HG02798 (cell line): ENCODE data around the gene ASF1A.

Experiments
- ATAC-seq: cut with Tn5 transposase; IDR thresholded peaks from one replicate; pipeline ENCODE4 v1.9.1; 2021; ENCODE audit warnings: mild to moderate bottlenecking; ENCODE audit not compliant: unreplicated experiment, poor library complexity

Gene ASF1A

DNA sequence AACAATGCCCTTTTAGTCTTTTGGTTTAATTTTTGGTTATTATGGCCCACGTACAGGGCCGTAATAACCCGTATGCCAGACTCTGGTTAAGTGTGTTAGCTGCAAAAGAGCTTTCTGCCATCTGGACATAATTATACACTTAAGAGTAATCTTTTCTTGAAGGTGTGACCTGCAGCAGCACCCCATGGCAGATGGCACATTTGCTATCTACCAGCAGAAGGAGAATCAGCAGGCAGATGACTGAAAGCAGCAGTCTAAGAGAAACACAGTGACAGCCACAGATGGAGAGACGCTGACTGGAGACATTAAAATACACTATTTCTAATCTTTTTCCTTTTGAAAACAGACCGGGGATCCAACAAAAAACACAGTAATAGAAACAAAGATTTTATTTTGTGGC lies 18.7 kb downstream of the ASF1A start:
- ATAC-seq: no peak

GRCh38 chr6:118913161-118913560 lies 19.2 kb downstream of the ASF1A start:
- no peak for ATAC-seq

- ATAC-seq: no peak
Measured at GRCh38 chr6:118914598-118914997, 20.6 kb downstream of the ASF1A start.

DNA sequence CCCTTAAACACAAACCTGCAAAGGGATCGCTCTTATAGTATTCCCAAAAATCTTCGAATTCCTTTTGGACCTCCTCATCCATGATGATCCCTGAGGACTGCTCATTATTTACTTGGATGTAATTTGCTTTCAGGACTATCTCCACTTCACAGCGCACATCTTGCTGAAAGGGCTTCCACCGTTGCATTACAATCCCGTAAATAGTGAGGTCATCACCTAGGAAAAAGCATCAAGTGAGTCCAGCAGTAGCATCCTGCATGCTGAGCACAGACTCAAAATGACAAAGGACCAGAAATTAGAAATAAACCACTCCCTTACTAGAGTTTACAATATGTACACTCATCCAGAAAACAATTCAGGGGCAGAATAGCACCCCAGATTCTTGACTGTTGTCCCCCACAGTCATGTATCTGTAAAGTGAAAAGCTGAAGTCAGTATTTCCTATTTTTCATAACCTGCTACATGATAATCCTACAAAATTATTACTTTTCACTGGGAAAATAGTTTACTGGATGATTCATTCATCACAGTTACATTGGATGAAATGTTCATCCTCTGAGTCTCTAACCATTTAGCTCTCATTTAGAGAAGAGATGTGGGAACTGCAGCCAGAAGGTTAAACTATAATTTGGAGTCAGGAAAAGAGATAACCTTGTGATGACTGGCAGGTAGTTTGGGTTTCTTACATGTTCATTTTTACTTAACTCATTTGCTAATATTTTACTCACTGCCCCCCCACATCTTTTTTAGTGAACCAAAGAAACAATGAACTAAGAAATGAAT lies 23.8 kb downstream of the ASF1A start:
- ATAC-seq: no peak

DNA sequence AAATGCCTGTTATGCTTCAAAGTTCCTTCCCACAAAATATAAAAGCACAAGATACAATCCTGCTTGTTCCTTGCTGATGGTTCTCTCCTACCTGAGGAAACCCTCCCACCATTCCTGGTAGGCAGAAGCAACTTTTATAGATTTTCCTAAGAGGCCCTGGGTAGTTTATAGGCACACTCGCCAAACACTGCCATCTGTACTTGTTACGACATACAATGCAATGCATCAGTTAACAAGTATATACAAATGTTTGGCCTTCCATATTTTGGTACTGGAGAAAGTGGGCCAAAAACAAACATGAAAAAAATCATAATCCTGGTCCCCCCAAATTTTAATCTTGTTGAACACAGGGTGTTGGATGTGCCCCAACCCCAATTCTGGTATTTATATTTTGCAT lies 24.4 kb downstream of the ASF1A start:
- no peak for ATAC-seq

GRCh38 chr6:118921084-118921483 lies 27.1 kb downstream of the ASF1A start:
- no peak for ATAC-seq

DNA sequence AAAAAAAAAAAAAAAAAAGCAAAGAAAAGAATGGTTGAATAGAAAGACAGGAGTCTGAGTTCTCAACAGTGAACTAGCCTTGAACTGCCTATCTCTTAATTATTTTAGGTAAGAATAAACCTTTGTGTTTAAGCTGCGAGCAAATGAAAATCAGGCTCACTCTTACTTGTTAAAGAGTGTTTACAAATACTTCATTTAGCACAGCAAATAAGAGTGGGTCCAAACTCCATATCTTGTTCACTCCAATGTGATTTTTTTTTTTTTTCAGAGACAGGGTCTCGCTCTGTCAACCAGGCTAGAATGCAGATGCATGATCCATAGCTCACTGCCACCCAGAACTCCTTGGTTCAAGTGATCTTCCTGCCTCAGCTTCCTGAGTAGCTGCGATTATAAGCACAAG lies 29.1 kb downstream of the ASF1A start:
- ATAC-seq: no peak

DNA sequence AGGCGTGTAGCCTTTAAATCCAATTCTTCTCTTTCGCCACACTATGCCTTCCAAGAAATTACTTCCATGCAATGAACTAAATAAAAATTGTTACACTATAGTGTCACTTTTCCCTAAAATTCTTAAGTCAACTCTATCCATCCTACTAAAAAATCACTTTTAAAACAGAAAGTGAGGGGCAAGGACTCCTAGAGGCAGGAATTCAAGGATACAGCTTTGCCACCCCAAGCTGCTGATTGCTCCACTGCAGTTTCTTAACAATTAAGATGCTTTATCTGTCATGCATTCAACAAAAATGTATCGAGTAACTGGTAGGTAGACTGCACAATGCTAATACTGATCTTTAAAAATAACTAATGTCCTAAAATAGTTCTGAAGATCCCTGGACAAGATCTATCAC lies 36.7 kb downstream of the ASF1A start:
- ATAC-seq: no peak

DNA sequence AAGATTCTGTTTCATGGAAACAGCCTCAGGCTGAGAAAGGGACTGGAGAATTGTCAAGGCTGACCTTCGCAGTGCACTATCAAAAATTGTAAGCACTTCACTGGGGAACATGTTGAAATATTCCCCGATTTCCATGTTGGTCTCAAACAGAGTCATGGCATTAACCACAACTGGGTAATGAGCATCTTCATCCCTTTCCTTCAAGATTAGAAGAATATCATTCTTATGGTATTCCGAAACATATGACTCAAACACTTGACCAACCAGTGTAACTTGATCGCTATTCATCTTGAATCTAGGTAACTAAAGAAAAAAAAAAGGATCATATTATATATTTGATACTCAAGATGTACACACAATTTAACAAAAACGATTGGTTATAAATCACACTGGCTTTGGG lies 37.5 kb downstream of the ASF1A start:
- no peak for ATAC-seq

- ATAC-seq: no peak
Measured at GRCh38 chr6:118932421-118932820, 38.5 kb downstream of the ASF1A start.

GRCh38 chr6:118933855-118934460 lies 40.0 kb downstream of the ASF1A start:
- ATAC-seq: peak; percentile 0

DNA sequence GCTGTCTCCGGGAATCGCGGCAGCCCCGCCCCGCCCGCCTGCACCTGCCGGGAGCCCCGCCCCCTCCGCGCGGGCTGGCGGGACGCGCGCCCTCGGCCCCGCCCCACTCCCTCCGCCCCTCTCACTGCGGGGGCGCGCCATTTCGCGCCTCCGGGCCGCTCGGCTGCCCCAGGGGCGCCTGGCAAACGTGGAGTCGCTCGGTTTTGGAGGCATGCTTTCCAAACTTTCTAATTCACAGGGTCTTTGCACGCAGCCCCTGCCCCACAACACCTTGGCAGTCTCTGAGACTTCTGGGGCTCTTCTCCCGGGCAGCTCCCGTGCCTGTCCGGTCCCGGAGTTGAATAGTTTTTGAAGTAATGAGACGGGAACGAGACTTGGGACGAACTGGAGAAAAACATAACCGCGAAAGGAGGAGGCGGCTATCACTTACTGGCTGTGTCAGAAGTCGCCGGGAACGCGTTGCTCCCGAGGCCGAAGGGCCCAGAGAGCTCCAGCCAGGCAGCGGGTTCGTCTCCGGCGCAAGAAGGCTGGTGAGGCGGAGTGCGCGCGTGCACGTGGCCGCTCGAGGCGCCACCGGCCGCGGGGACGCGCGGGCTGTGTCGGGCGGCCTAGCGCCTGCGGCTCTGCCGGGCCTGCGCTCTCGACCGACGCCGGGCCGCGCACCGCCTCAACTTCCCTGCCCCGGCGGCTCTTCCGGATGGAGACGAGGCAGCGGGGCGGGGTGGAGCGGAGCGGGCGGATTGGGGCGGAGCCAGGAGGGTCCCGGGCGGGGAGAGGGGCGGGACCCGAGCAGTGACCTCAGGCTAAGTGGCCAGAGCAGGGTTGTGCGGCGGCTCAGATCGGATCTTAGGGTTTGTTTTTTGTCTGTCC lies 40.7 kb downstream of the ASF1A start, which contains the start of gene MCM9:
Gene MCM9 (minus strand): TSS at position 699 of the 870 bp plus-strand sequence. CDS start 3,436 bp downstream, outside the sequence.
- ATAC-seq: peak; percentile 97

DNA sequence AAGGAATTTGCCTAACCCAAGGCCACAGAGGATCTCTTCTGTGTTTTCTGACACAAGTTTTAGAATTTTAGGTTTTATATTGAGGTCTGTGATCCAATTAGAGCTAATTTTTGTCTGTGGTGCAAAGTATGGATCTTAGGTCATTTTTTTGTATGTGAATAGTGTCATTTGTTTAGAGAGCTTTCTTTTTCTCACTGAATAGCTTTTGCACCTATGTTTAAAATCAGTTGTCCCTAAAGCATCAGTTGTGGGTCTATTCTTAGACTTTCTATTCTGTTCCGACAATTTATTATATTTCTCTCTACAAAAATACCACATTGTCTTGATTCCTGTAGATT lies 41.3 kb downstream of the ASF1A start:
- peak; percentile 2 for ATAC-seq

DNA sequence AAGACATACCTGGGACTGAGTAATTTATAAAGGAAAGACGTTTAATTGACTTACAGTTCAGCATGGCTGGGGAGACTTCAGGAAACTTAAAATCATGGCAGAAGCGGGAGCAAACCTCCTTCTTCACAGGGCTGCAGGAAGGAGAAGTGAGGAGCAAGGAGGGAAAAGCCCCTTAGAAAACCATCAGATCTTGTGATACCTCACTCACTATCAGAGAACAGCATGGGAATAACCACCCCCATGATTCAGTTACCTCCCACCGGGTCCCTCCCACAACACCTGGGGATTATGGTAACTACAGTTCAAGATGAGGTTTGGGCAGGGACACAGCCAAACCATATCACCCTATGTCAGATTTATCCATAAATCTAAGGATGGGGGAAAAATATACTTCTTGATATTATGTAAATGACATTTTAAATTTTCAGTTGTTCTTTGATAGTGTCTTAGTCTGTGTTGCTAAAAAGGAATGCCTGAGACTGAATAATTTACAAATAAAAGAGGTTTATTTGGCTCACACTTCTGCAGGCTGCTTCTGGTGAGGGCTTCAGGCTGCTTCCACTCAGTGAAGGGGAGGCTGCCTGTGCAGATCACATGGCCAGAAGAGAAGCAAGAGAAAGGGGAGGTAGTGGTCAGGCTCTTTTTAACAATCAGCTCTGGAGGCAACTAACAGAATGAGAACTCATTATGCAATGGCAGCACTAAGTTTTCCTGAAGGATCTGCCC lies 42.2 kb downstream of the ASF1A start:
- ATAC-seq: no peak

- ATAC-seq: no peak
Measured at GRCh38 chr6:118939683-118940082, 45.7 kb downstream of the ASF1A start.

DNA sequence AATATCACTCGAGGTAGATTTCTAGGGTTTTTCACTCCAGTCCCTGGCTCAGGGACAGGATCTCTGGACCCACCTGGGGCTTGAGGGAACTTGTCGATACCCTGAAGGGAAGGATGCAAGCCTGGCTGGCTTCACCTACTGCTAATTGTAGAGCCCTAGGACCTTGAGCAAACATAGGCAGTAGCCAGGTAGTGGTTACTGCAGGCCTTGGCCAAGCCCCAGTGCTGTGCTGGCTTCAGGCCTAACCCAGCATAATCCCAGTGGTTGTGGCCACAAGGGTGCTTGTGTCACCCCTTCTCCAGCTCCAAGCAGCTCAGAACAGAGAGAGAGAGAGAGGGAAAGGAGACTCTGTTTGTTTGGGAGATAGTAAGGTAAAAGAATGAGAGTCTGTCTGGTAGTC lies 46.8 kb downstream of the ASF1A start:
- ATAC-seq: no peak

- no peak for ATAC-seq
Measured at GRCh38 chr6:118945217-118945616, 51.3 kb downstream of the ASF1A start.

DNA sequence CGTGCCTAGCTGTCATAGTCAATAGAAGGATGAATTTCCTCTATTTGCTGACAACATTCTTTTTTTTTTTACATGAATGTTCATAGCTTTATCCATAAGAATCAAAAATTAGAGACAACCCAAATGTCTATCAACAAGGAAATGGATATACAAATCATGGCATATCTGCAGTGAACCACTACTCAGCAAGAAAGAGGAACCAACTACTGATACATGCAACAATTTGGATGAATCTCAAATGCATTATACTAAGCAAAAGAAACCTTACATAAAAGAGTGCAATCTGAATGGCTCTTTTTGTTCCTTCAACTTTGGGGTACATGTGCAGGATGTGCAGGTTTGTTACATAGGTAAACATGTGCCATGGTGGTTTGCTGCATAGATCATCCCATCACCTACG lies 58.7 kb downstream of the ASF1A start:
- ATAC-seq: no peak

GRCh38 chr6:118953391-118953790 lies 59.4 kb downstream of the ASF1A start:
- no peak for ATAC-seq
